HepG2 (cell line): Measurements from ENCODE around the gene PRELID1. TPM values are rescaled to one million over a fixed set of nuclear protein-coding genes. Genes with fewer than 3 reads are reported as not detected.

Experiments
- AHDC1 ChIP-seq: sonication (generic); formaldehyde crosslinking; IDR thresholded peaks from 2 replicates; pipeline ENCODE4 v1.5.1; 2020; ENCODE audit warnings: mild to moderate bottlenecking, missing genetic modification reagents, borderline replicate concordance
- ARHGAP35 ChIP-seq: sonication (generic); formaldehyde crosslinking; IDR thresholded peaks from 2 replicates; pipeline ENCODE4 v1.9.0; 2022; ENCODE audit warnings: mild to moderate bottlenecking, inconsistent platforms, moderate library complexity, missing genetic modification reagents, borderline replicate concordance
- BRD4 ChIP-seq: sonication (generic); formaldehyde crosslinking; IDR thresholded peaks from 2 replicates; pipeline ENCODE4 v1.4.0; 2020; ENCODE audit warnings: missing genetic modification reagents
- ETV5 ChIP-seq: IDR thresholded peaks from 2 replicates; pipeline ENCODE4 v1.6.1; 2018; ENCODE audit warnings: missing biosample characterization, missing genetic modification reagents, inconsistent platforms, borderline replicate concordance
- FOXK2 ChIP-seq: fragments of 450-650 bp; IDR thresholded peaks from 2 replicates; pipeline ENCODE4 v1.6.1; 2016
- FOXP1 ChIP-seq, 2 experiments: fragments of 450-650 bp in 1 of 2; IDR thresholded peaks; 2 replicates each; pipeline ENCODE4 v1.6.1; 2017 to 2018; ENCODE audit warnings: antibody characterized with exemption in 1 of 2
- HNF4G ChIP-seq, 2 experiments: sonication (generic) in 1 of 2; formaldehyde crosslinking in 1 of 2; IDR thresholded peaks; 2 replicates each; pipeline versions ENCODE4 v1.4.0 to v1.6.1; 2011 to 2020; ENCODE audit warnings: borderline replicate concordance in 2 of 2, low read depth in 2 of 2, mild to moderate bottlenecking in 2 of 2, low read length in 1 of 2, missing genetic modification reagents in 1 of 2, moderate library complexity in 1 of 2
- MEF2D ChIP-seq: sonication (generic); formaldehyde crosslinking; IDR thresholded peaks from 2 replicates; pipeline ENCODE4 v1.5.1; 2020; ENCODE audit warnings: mild to moderate bottlenecking, missing genetic modification reagents
- NFE2L2 ChIP-seq: fragments of 150-350 bp; IDR thresholded peaks from 2 replicates; pipeline ENCODE4 v1.6.1; 2014; ENCODE audit warnings: low read length
- NRL ChIP-seq: sonication (generic); formaldehyde crosslinking; IDR thresholded peaks from 2 replicates; pipeline ENCODE4 v1.5.0; 2020; ENCODE audit warnings: missing genetic modification reagents, mild to moderate bottlenecking, moderate library complexity, borderline replicate concordance
- PHB2 ChIP-seq: fragments of 450-650 bp; IDR thresholded peaks from 2 replicates; pipeline ENCODE4 v1.6.1; 2018; ENCODE audit not compliant: partially characterized antibody
- SATB2 ChIP-seq: sonication (generic); formaldehyde crosslinking; IDR thresholded peaks from 2 replicates; pipeline ENCODE4 v1.5.0; 2020; ENCODE audit warnings: missing genetic modification reagents
- SCMH1 ChIP-seq: sonication (generic); formaldehyde crosslinking; IDR thresholded peaks from 2 replicates; pipeline ENCODE4 v1.9.0; 2021; ENCODE audit warnings: missing genetic modification reagents, mild to moderate bottlenecking, borderline replicate concordance
- SPEN ChIP-seq: sonication (generic); formaldehyde crosslinking; IDR thresholded peaks from 2 replicates; pipeline ENCODE4 v1.5.1; 2020; ENCODE audit warnings: low read depth, mild to moderate bottlenecking, missing genetic modification reagents
- TAF1 ChIP-seq: sonication (generic); formaldehyde crosslinking; IDR thresholded peaks from 2 replicates; pipeline ENCODE4 v1.4.0; 2020; ENCODE audit warnings: missing genetic modification reagents
- ZKSCAN1 ChIP-seq: fragments of 150-350 bp; IDR thresholded peaks from 2 replicates; pipeline ENCODE4 v1.6.1; 2014; ENCODE audit warnings: low read length
- ZNF383 ChIP-seq: sonication (generic); formaldehyde crosslinking; IDR thresholded peaks from 2 replicates; pipeline ENCODE4 v1.4.0; 2020; ENCODE audit warnings: missing genetic modification reagents, mild to moderate bottlenecking, borderline replicate concordance
- ZNF556 ChIP-seq: sonication (generic); formaldehyde crosslinking; IDR thresholded peaks from 2 replicates; pipeline ENCODE4 v1.4.0; 2020; ENCODE audit warnings: mild to moderate bottlenecking, missing genetic modification reagents, borderline replicate concordance
- ZNF747 ChIP-seq: sonication (generic); formaldehyde crosslinking; IDR thresholded peaks from 2 replicates; pipeline ENCODE4 v1.8.1; 2023; ENCODE audit warnings: missing genetic modification reagents, mild to moderate bottlenecking, borderline replicate concordance
- ZSCAN21 ChIP-seq: sonication (generic); formaldehyde crosslinking; IDR thresholded peaks from 2 replicates; pipeline ENCODE4 v1.8.0; 2022; ENCODE audit warnings: mild to moderate bottlenecking, missing genetic modification reagents, moderate library complexity, borderline replicate concordance
- polyA plus RNA-seq, 8 experiments: library from polyadenylated mRNA; depleted of rRNA in 3 of 8; stranded (reverse) in 7 of 8; unstranded in 1 of 8; fragments of >200 nt; fragmentation: Illumina TruSeq in 4 of 8; extraction: Trizol in 4 of 8; gene quantifications; 2 replicates each; pipeline versions ENCODE4 v1.2.1 to v1.2.3, GENCODE V29; 2011 to 2016; ENCODE audit warnings: low read depth in 4 of 8, missing spikeins in 1 of 8, mixed read lengths in 1 of 8; ENCODE audit not compliant: insufficient read depth in 1 of 8
- total RNA-seq, 5 experiments: library from RNA; depleted of rRNA; stranded (reverse); fragments of >200 nt; fragmentation: Illumina TruSeq; extraction: Trizol; gene quantifications; 2 replicates each; pipeline ENCODE4 v1.2.3, GENCODE V29; 2016; ENCODE audit warnings: low read depth in 1 of 5
- TF ChIP-seq, protein P1 (sequence below): sonication (generic); formaldehyde crosslinking; conservative IDR thresholded peaks from 2 replicates; pipeline ENCODE4 v1.8.0; 2022; ENCODE audit warnings: missing genetic modification reagents

Gene PRELID1
- total and polyA plus RNA-seq, 2 of the 13 experiments (the other 11 are each of a cell fraction or from before 2014, with no cell fraction given) = 250 to 271 TPM

DNA sequence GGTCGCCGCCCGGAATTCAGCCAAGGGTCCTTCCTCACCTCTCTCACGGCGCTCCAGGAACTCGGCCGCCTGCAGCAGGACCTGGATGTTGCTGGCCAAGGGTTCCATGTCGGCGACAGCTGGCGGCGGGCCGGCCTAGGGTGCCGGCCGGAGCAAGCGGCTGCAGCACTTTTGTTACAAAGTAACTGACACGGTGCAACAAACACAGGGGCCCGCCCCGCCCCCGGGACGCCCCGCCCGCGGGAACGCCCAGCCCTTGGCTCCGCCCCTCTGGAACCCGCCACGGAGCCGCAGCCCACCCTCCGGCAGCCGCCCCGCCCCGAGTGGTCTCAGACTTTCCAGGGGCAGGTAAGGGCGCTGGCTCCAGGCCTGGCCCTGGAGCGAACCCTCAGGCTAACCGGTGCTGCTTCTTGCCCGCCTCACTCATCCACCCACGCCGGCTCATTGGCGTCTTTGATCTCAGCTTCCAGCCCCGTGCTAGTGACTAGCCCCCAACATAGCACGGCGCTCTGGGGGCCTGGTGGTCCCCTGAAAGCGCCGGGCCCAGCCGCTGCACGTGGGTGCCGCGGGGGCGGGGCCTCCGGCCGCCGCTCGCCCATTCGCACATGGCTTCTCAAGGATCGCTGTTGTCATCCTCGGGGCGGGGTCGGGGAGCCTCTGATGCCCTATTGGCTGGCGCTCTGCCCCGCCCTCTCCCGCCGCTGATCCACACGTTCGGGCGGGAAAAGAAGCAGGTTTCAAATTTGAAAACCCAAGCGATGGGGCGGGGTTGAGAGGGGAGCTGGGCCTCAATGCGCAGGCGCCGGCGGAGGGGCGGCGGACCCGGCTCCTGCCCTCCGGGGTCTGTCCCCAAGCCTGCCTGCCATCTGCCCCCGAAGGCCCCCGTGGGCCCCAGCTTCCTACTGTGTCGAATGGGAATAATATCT is 8.4 kb downstream of the PRELID1 start, which contains the start of gene MXD3 (continued):
- TF ChIP-seq AHDC1 (CRISPR knock-in tag) (no peak), ZNF383 (CRISPR knock-in tag) (no peak), FOXP1 (IDR thresholded peaks at IDR 0.05) (no peak), FOXP1 (CRISPR knock-in tag; IDR thresholded peaks at IDR 0.05) (no peak), NFE2L2 (no peak), SPEN (peak; percentile 48; the same call in 1 of the 2 replicates), MEF2D (no peak), ZNF556 (CRISPR knock-in tag) (no peak), HNF4G (IDR thresholded peaks at IDR 0.05; ENCODE audit: borderline replicate concordance, low read depth, low read length) (no peak), HNF4G (CRISPR knock-in tag; IDR thresholded peaks at IDR 0.05; ENCODE audit: borderline replicate concordance, low read depth) (no peak), ZNF747 (CRISPR knock-in tag) (no peak), SCMH1 (CRISPR knock-in tag) (no peak), TAF1 (no peak), ETV5 (CRISPR knock-in tag) (peak; percentile 16; the same call in 1 of the 2 replicates), ARHGAP35 (CRISPR knock-in tag) (no peak), SATB2 (no peak), PHB2 (no peak), ZSCAN21 (no peak; the same call in 1 of the 2 replicates), FOXK2 (peak; percentile 88), BRD4 (CRISPR knock-in tag) (no peak), ZKSCAN1 (no peak), NRL (CRISPR knock-in tag) (no peak)
- TF ChIP-seq, protein P1, sequence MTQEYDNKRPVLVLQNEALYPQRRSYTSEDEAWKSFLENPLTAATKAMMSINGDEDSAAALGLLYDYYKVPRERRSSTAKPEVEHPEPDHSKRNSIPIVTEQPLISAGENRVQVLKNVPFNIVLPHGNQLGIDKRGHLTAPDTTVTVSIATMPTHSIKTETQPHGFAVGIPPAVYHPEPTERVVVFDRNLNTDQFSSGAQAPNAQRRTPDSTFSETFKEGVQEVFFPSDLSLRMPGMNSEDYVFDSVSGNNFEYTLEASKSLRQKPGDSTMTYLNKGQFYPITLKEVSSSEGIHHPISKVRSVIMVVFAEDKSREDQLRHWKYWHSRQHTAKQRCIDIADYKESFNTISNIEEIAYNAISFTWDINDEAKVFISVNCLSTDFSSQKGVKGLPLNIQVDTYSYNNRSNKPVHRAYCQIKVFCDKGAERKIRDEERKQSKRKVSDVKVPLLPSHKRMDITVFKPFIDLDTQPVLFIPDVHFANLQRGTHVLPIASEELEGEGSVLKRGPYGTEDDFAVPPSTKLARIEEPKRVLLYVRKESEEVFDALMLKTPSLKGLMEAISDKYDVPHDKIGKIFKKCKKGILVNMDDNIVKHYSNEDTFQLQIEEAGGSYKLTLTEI = no peak
